ENCODE results near the gene TARS2. TPM values are rescaled to one million over a fixed set of nuclear protein-coding genes. Genes with fewer than 3 reads are reported as not detected.

The TARS2 gene
- total and polyA plus RNA-seq, 2 of the 13 experiments (the other 11 are each of a cell fraction or from before 2014, with no cell fraction given): 21.3 to 22.8 TPM

DNA sequence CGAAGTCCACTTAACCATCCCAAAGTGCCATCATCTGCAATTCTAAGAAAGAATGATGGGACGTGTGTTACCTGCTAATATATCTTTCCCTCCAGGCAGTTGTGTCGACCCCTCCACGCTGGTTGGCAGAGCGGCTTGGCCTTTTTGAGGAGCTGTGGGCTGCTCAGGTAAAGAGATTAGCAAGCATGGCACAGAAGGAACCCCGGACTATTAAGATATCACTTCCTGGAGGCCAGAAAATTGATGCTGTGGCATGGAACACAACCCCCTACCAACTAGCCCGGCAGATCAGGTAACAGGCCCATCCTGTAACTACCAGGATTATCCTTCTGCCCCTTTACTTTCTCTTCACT is 520 bp downstream of the TARS2 start:
- H3K79me2 ChIP-seq (ENCODE audit: insufficient read depth, low read length): peaks cover 11% of the 10 kb centered on the region
- 0 out of 2 replicates have a peak, but pooled peaks have one; percentile 3 for TF ChIP-seq HOXA5 (CRISPR knock-in tag; IDR thresholded peaks at IDR 0.05)
- no peak for TF ChIP-seq ZNF589 (CRISPR knock-in tag; conservative IDR thresholded peaks at IDR 0.05)
- H3K4me1 ChIP-seq (ENCODE audit: insufficient read depth, low read length): peaks cover 24% of the 10 kb centered on the region
- H3K4me2 ChIP-seq (ENCODE audit: low read depth, low read length): peak overlapping the region; percentile 92
- H3K27ac ChIP-seq (ENCODE audit: extremely low read length, insufficient read depth, low read length): peak overlapping the region; percentile 30
- FAIRE-seq: no peak
- no peak for DNase-seq (ENCODE audit: low spot score)
- in situ Hi-C loops (cut with HindIII; ENCODE audit: extremely low pct_ligation_motif_present, low pct_unique_long_range_greater_than_20kb) (loop anchor here (5.0 kb wide), 1 partner anchor 45 kb away; no protein-coding TSS in a partner anchor), intact Hi-C loops (cut with micrococcal nuclease; ENCODE audit: unreplicated experiment) (loop anchor here (1.0 kb wide), 1 partner anchor 45 kb away; no protein-coding TSS in a partner anchor)
- BruUV-seq (replicated peaks): TSS peak; percentile 81
- POLR2A ChIA-PET: interaction anchor here (0.9 to 1.5 kb wide), 7 partner anchors 21 to 209 kb away, joined by 3 to 6 read pairs (median 3); partner anchors contain the start of genes FALEC, GOLPH3L and RPRD2
- no peak overlapping the region for H2AFZ ChIP-seq (ENCODE audit: low read length)
- no peaks in the 10 kb centered on the region for H3K9me3 ChIP-seq (ENCODE audit: low read length)
- no peaks in the 10 kb centered on the region for H3K27me3 ChIP-seq (ENCODE audit: control insufficient read depth in 1 of 2, insufficient read depth in 2 of 2, low read length in 2 of 2)
- H3K4me3 ChIP-seq (replicated peaks in 1 of 3; ENCODE audit: insufficient read depth in 1 of 3, low read depth in 2 of 3, low read length in 3 of 3): peak overlapping the region; percentile 78 to 80 (median 80)
- CTCF ChIA-PET (ENCODE audit: low intra/inter-chr PET ratio, low total read pairs): no interaction called here
- 0% methylated on average over 7 of the region's 7 CpGs for WGBS (ENCODE audit: low lambda C conversion rate)
- H3K36me3 ChIP-seq (replicated peaks in 1 of 2; ENCODE audit: control insufficient read depth in 1 of 2, insufficient read depth in 2 of 2, low read length in 2 of 2): peaks cover 8 to 28% of the 10 kb centered on the region in 2 experiments; a peak in 4 of 5 replicates
- no peak for ATAC-seq
- H4K20me1 ChIP-seq (ENCODE audit: insufficient read depth, low read length): no peaks in the 10 kb centered on the region
- peak overlapping the region; percentile 72 for H3K9ac ChIP-seq (ENCODE audit: insufficient read depth, low read depth, low read length)

DNA sequence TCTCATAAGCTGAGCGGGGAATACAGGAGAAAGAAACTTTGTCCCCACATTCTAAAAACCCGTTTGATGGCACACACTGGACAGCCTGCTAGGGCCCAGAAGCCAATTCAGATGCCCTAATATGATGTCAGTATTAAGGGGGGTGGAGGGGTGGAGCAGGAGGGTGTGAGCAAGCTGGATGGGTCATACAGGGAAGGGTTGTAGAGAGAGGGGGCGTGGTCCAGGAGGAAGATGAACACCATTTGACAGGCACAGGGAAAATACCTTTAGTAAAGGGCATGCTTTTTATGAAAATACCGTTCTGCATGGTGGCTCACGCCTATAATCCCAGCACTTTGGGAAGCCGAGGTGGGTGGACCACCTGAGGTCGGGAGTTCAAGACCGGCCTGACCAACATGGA is 6.0 kb downstream of the TARS2 start:
- H2AFZ ChIP-seq (ENCODE audit: low read length): no peak overlapping the region
- peaks cover 8% of the 10 kb centered on the region for H3K4me1 ChIP-seq (ENCODE audit: insufficient read depth, low read length)
- ChIA-PET CTCF (ENCODE audit: low intra/inter-chr PET ratio, low total read pairs) (no interaction called here), POLR2A (no interaction called here)
- no peak overlapping the region for H3K4me3 ChIP-seq (replicated peaks in 1 of 3; ENCODE audit: insufficient read depth in 1 of 3, low read depth in 2 of 3, low read length in 3 of 3)
- no peak overlapping the region for H3K4me2 ChIP-seq (ENCODE audit: low read depth, low read length)
- no peaks in the 10 kb centered on the region for H3K27me3 ChIP-seq (ENCODE audit: control insufficient read depth in 1 of 2, insufficient read depth in 2 of 2, low read length in 2 of 2)
- peaks cover 1% of the 10 kb centered on the region for H3K79me2 ChIP-seq (ENCODE audit: insufficient read depth, low read length)
- no peak overlapping the region for H3K27ac ChIP-seq (ENCODE audit: extremely low read length, insufficient read depth, low read length)
- intact Hi-C loops (cut with micrococcal nuclease; ENCODE audit: unreplicated experiment) (no loop called here), in situ Hi-C loops (cut with HindIII; ENCODE audit: extremely low pct_ligation_motif_present, low pct_unique_long_range_greater_than_20kb) (no loop called here)
- no peak overlapping the region for H3K9ac ChIP-seq (ENCODE audit: insufficient read depth, low read depth, low read length)
- no peak for ATAC-seq
- FAIRE-seq: no peak
- TF ChIP-seq PHF8 (CRISPR knock-in tag; IDR thresholded peaks at IDR 0.05) (no peak), ZNF225 (CRISPR knock-in tag; IDR thresholded peaks at IDR 0.05) (no peak), ZSCAN22 (CRISPR knock-in tag; IDR thresholded peaks at IDR 0.05) (no peak), ZNF333 (CRISPR knock-in tag; IDR thresholded peaks at IDR 0.05; ENCODE audit: borderline replicate concordance) (no peak), ZNF121 (CRISPR knock-in tag; IDR thresholded peaks at IDR 0.05) (no peak), ZNF530 (CRISPR knock-in tag; IDR thresholded peaks at IDR 0.05; ENCODE audit: low read depth) (no peak), ZFP41 (CRISPR knock-in tag; IDR thresholded peaks at IDR 0.05; ENCODE audit: borderline replicate concordance) (no peak)
- TF ChIP-seq, protein P1, sequence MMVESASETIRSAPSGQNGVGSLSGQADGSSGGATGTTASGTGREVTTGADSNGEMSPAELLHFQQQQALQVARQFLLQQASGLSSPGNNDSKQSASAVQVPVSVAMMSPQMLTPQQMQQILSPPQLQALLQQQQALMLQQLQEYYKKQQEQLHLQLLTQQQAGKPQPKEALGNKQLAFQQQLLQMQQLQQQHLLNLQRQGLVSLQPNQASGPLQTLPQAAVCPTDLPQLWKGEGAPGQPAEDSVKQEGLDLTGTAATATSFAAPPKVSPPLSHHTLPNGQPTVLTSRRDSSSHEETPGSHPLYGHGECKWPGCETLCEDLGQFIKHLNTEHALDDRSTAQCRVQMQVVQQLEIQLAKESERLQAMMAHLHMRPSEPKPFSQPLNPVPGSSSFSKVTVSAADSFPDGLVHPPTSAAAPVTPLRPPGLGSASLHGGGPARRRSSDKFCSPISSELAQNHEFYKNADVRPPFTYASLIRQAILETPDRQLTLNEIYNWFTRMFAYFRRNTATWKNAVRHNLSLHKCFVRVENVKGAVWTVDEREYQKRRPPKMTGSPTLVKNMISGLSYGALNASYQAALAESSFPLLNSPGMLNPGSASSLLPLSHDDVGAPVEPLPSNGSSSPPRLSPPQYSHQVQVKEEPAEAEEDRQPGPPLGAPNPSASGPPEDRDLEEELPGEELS (CRISPR knock-in tag; IDR thresholded peaks at IDR 0.05): no peak
- TF ChIP-seq, protein P2, sequence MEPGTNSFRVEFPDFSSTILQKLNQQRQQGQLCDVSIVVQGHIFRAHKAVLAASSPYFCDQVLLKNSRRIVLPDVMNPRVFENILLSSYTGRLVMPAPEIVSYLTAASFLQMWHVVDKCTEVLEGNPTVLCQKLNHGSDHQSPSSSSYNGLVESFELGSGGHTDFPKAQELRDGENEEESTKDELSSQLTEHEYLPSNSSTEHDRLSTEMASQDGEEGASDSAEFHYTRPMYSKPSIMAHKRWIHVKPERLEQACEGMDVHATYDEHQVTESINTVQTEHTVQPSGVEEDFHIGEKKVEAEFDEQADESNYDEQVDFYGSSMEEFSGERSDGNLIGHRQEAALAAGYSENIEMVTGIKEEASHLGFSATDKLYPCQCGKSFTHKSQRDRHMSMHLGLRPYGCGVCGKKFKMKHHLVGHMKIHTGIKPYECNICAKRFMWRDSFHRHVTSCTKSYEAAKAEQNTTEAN (CRISPR knock-in tag; conservative IDR thresholded peaks at IDR 0.05): no peak
- no TSS peak for BruUV-seq (replicated peaks)
- H4K20me1 ChIP-seq (ENCODE audit: insufficient read depth, low read length): no peaks in the 10 kb centered on the region
- 96% methylated on average over 8 of the region's 8 CpGs for WGBS (ENCODE audit: low lambda C conversion rate)
- H3K9me3 ChIP-seq (ENCODE audit: low read length): no peaks in the 10 kb centered on the region
- H3K36me3 ChIP-seq (replicated peaks in 1 of 2; ENCODE audit: control insufficient read depth in 1 of 2, insufficient read depth in 2 of 2, low read length in 2 of 2): peaks cover 14 to 48% of the 10 kb centered on the region in 2 experiments
- no peak for DNase-seq (ENCODE audit: low spot score)
